ENCODE results near the gene OR4K2. TPM values are rescaled to one million over a fixed set of nuclear protein-coding genes. Genes with fewer than 3 reads are reported as not detected.
"Not testable (repeated sequence)": the region's sequence is repeated elsewhere in the genome, so short reads cannot be mapped to it uniquely, and the experiment has no call there.

Gene OR4K2
- not detected in 2 replicates for total RNA-seq

- Mint-ChIP-seq H3K36me3 (ENCODE audit: low read depth) (no peaks in the 10 kb centered on the region), H3K4me1 (no peaks in the 10 kb centered on the region), H3K27me3 (no peaks in the 10 kb centered on the region), H3K4me3 (no peak within 1 kb of the TSS), H3K9me3 (peaks cover 1% of the 10 kb centered on the region), H3K27ac (no peak within 1 kb of the TSS)
- intact Hi-C loops (cut with micrococcal nuclease), result no loop called here
- POLR2A ChIA-PET, result no interaction called here
- no peak for ATAC-seq (ENCODE audit: low read depth)
- no peak for DNase-seq
- TF ChIP-seq CTCF (IDR thresholded peaks at IDR 0.05), result no peak
- CTCF ChIA-PET, result no interaction called here
Observed at GRCh38 chr14:19874842-19875241, at the start of gene OR4K2. Gene OR4K2 (plus strand): TSS chr14:19875142. CDS start chr14:19876268, 1,126 bp downstream.

DNA sequence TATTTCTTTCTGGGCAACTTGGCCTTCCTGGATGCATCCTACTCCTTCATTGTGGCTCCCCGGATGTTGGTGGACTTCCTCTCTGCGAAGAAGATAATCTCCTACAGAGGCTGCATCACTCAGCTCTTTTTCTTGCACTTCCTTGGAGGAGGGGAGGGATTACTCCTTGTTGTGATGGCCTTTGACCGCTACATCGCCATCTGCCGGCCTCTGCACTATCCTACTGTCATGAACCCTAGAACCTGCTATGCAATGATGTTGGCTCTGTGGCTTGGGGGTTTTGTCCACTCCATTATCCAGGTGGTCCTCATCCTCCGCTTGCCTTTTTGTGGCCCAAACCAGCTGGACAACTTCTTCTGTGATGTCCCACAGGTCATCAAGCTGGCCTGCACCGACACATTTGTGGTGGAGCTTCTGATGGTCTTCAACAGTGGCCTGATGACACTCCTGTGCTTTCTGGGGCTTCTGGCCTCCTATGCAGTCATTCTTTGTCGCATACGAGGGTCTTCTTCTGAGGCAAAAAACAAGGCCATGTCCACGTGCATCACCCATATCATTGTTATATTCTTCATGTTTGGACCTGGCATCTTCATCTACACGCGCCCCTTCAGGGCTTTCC is 47.2 kb upstream of the OR4K2 start:
- CTCF ChIA-PET; H3K27ac Mint-ChIP-seq; POLR2A ChIA-PET; H3K36me3 Mint-ChIP-seq (ENCODE audit: low read depth); ATAC-seq (ENCODE audit: low read depth); DNase-seq; H3K9me3 Mint-ChIP-seq; H3K4me3 Mint-ChIP-seq; H3K4me1 Mint-ChIP-seq; intact Hi-C loops (cut with micrococcal nuclease); H3K27me3 Mint-ChIP-seq: not testable (repeated sequence)

DNA sequence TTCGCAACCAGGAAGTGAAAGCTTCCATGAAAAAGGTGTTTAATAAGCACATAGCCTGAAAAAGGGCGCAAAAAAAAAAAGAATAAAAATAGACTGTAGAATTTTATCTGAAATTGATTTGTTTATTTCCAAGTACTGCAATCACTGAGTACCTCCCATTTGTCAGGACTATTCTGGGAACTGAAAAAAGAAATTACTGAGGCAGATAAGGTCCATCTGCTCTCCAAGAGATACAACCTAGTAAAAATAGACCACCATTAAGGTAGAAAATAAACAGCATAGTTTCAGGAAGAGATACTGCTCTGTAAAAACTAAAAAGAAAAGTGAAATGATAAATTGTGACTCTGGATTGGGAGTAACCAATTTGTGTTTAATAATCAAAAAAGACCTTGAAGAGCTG is 46.6 kb upstream of the OR4K2 start:
- CTCF ChIA-PET, result no interaction called here
- H3K4me3 Mint-ChIP-seq, result no peak overlapping the region
- H3K36me3 Mint-ChIP-seq (ENCODE audit: low read depth), result no peaks in the 10 kb centered on the region
- H3K27me3 Mint-ChIP-seq, result no peaks in the 10 kb centered on the region
- TF ChIP-seq CTCF (IDR thresholded peaks at IDR 0.05), result no peak
- H3K4me1 Mint-ChIP-seq, result no peaks in the 10 kb centered on the region
- no peak overlapping the region for H3K27ac Mint-ChIP-seq
- intact Hi-C loops (cut with micrococcal nuclease), result no loop called here
- peaks cover 3% of the 10 kb centered on the region for H3K9me3 Mint-ChIP-seq
- ATAC-seq (ENCODE audit: low read depth) (no peak), DNase-seq (no peak)
- POLR2A ChIA-PET, result no interaction called here

- intact Hi-C loops (cut with micrococcal nuclease); H3K4me1 Mint-ChIP-seq; ATAC-seq (ENCODE audit: low read depth); CTCF ChIA-PET; H3K36me3 Mint-ChIP-seq (ENCODE audit: low read depth); H3K9me3 Mint-ChIP-seq; H3K27ac Mint-ChIP-seq; H3K4me3 Mint-ChIP-seq; H3K27me3 Mint-ChIP-seq; DNase-seq; POLR2A ChIA-PET: not testable (repeated sequence)
Observed at GRCh38 chr14:19834203-19834848, 40.6 kb upstream of the OR4K2 start.

GRCh38 chr14:19838433-19838832 is 36.5 kb upstream of the OR4K2 start:
- Mint-ChIP-seq H3K36me3 (ENCODE audit: low read depth) (no peaks in the 10 kb centered on the region), H3K27ac (no peak overlapping the region), H3K27me3 (no peaks in the 10 kb centered on the region), H3K4me3 (no peak overlapping the region), H3K9me3 (no peaks in the 10 kb centered on the region), H3K4me1 (no peaks in the 10 kb centered on the region)
- ATAC-seq (ENCODE audit: low read depth) (no peak), DNase-seq (no peak)
- no peak for TF ChIP-seq CTCF (IDR thresholded peaks at IDR 0.05)
- CTCF ChIA-PET, result no interaction called here
- intact Hi-C loops (cut with micrococcal nuclease), result no loop called here
- POLR2A ChIA-PET, result no interaction called here

DNA sequence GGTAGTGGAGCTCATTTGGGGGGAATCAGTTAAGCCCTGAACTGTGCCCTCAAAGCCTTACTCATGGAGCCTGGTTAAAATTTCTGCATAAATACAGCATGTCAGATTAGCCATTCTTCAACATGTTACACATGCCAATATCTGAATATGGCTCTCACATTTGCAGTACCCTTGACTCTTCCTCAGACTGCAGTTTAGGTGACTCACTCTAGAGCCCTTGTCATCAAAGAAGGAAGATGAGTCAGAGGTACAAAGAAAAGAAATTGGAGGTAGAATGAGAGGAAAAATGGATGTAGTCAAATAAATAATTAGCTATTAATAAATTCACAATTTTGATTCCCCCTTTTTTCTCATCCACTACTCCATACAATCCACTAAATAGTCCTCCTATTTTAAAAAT is 23.6 kb upstream of the OR4K2 start:
- intact Hi-C loops (cut with micrococcal nuclease), result no loop called here
- no peak for DNase-seq
- POLR2A ChIA-PET, result no interaction called here
- Mint-ChIP-seq H3K36me3 (ENCODE audit: low read depth) (no peaks in the 10 kb centered on the region), H3K4me1 (no peaks in the 10 kb centered on the region), H3K27ac (no peak overlapping the region), H3K27me3 (no peaks in the 10 kb centered on the region), H3K4me3 (no peak overlapping the region), H3K9me3 (peaks cover 6% of the 10 kb centered on the region)
- CTCF ChIA-PET, result no interaction called here
- no peak for TF ChIP-seq CTCF (IDR thresholded peaks at IDR 0.05)
- ATAC-seq (ENCODE audit: low read depth), result no peak

DNA sequence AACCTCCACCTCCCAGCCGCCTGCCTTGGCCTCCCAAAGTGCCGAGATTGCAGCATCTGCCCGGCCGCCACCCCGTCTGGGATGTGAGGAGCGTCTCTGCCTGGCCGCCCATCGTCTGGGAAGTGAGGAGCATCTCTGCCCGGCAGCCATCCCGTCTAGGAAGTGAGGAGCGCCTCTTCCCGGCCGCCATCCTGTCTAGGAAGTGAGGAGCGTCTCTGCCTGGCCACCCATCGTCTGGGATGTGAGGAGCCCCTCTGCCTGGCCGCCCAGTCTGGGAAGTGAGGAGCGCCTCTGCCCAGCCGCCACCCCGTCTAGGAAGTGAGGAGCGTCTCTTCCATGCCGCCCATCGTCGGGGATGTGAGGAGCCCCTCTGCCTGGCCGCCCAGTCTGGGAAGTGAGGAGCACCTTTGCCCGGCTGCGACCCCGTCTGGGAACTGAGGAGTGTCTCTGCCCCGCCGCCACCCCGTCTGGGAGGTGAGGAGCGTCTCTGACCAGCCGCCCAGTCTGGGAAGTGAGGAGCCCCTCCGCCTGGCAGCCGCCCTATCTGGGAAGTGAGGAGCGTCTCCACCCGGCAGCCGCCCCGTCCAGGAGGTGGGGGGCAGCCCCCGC is 8.8 kb upstream of the OR4K2 start:
- ATAC-seq (ENCODE audit: low read depth); H3K4me3 Mint-ChIP-seq; CTCF ChIA-PET; H3K27me3 Mint-ChIP-seq; POLR2A ChIA-PET; H3K36me3 Mint-ChIP-seq (ENCODE audit: low read depth); H3K9me3 Mint-ChIP-seq; H3K27ac Mint-ChIP-seq; intact Hi-C loops (cut with micrococcal nuclease); DNase-seq; H3K4me1 Mint-ChIP-seq: not testable (repeated sequence)

Data from activated B cell treated with CpG ODN at 0.5 μM for 24 hours (primary cell).